Stimulated activated CD8-positive, alpha-beta memory T cell treated with anti-CD3 and anti-CD28 coated beads, Interleukin-2, amount 100 ng/mL, for 48 hours (primary cell): Measurements from ENCODE around the gene NPHP4.
"Not testable (repeated sequence)": the region's sequence is repeated elsewhere in the genome, so short reads cannot be mapped to it uniquely, and the experiment has no call there.

Experiments
- DNase-seq, 2 donors: peaks; one replicate each; pipeline ENCODE4 v3.0.0-alpha.2; 2020; ENCODE audit warnings: low read depth in 2 of 2

NPHP4 gene

DNA sequence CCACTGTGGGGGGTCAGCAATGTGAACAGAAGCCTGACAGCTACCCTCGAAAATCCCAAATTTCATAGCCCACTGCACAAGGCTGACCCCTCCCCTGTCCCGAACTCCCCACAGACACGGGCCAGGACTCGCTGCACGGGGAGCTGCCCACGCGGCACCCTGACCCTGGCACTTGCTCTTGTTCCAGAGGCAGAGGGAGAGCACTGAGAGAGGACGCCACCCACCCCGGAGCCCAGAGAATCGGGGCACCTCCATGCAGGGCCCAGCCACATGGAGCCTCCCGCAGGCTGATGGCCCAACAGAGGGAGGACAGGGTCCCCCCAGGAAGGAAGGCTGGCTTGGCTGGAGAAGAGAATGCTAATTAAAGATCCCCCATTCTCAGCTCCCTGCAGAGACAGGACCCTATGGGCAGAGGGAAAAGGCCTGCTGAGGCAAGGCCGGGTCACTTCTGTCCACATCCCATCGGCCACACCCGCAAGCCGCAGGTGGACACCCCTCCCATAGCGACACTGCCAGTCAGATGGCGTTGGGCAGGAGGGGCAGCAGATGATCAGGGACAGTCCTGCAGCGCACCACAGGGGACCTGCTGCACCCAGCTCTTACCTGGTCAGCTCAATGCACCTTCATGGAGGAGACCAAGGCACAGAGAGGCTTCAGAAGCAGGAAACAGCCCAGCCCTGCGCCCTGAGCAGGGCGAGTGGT lies 136.9 kb downstream of the NPHP4 start:
- DNase-seq, result no peak

DNA sequence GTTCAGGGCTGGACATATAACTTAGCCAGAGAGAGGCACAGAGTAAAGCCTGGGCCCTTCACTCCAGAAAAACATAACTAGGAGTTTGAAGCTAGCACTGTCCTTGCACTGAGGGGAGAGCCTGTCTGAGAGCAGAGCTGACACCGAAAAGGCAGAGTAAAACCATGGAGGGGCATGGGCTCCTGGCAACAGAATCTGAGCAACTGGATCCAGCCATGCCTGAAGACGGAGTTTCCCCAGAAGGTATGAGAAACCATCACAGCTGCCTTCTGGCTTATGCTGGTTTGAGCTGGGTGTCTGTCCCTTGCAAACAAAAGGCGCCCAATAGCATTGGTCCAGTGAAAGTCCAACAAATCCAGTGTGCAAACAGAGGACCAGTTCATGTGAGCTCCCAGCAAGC lies 137.5 kb downstream of the NPHP4 start:
- no peak for DNase-seq

DNA sequence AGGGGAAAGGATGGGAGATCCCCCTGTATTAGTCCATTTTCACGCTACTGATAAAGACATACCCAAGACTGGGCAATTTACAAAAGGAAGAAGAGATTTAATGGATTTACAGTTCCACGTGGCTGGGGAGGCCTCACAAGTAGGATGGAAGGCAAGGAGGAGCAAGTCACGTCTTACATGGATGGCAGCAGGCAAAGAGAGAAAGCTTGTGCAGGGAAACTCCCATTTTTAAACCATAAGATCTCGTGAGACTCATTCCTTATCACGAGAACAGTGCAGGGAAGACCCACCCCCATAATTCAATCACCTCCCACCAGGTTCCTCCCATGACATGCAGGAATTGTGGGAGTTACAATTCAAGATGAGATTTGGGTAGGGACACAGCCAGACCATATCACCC lies 138.4 kb downstream of the NPHP4 start:
- not testable (repeated sequence) for DNase-seq

DNA sequence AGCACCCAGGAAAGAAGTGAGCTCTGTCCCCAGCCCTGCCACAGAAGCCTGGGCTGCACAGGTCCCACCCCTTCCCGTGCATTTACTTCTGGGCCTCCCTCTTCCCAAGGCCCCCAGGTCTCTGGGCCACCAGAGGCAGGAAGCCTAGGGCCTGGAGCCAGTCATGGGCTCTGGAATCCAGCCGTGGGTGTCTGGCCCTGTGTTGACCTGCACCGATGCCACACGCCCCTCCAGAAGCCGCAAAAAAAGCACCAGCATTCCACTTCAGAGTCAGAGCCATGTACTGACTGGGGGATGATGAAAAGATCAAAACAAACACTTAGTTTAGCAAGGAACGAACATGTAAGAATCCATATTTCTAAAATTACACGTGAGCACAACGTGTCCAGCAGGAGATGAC lies 141.7 kb downstream of the NPHP4 start:
- DNase-seq, result no peak

DNA sequence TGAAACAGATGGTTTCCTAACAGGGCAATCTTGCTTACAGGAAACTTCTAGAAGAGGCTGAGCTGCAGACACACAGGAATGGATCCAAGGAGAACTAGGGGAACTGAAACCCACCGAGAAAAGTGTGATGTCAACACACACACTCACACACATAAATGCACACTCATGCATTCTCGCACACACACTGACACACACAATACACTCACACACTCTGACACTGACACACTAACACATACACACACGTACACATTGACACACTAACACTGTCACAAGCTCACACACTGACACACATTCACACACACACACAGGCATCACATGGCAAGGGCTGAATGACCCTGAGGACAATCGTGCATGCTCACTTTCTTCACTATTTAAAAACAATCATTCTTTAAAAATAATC lies 142.7 kb downstream of the NPHP4 start:
- DNase-seq, result no peak

DNA sequence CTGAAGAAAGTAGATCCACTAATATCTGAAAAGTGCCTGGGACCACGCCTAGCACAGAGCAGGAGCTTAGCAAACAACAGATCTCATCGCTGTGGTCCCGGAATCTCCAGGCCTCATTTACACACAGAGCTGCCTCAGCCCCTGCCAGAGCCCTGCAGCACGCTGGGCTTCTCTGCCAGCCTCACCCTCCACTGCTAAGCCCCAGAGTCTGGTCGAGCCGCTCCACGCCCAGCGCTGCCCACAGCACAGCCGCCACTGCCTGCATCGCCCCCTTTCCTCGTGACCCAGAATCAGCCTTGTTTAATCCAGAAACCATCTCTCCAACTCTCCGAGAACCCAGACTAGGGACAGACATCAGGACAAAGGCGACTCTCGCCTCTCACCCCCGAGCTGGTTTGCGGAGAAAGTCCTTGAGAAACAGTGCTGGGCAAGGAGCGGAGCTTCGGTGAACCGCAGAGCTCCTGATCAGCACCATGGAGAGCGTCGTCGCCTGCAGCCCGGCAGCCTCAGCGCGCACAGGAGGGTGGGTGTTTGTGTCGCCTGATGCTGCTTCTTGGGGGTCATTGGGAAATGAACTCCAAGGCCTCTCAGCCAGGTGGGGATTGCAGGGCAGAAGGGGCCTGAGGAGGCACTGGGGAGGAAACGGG lies 145.1 kb downstream of the NPHP4 start:
- DNase-seq, result no peak

- DNase-seq, result no peak
Observed at GRCh38 chr1:5845376-5845775, 146.8 kb downstream of the NPHP4 start.

DNA sequence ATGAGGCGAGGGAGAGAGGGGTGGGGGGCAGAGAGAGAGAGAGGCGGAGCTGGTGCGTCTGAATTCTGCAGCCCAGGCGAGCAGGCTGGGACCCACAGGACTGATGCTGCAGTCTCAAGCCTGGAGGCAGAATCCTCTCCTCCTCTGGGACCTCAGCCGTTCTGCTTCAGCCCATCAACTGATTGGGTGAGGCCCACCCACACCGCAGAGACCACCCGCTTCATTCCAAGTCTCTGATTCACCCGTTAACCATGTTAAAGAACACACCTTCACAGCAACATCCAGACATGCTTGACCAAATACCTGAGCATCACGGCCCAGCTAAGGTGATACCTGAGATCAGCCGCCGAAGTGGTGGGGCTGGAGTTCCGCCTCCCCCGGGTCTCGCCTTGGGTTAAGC lies 147.8 kb downstream of the NPHP4 start:
- DNase-seq, result no peak

GRCh38 chr1:5843521-5844096 lies 148.6 kb downstream of the NPHP4 start:
- no peak for DNase-seq

- no peak for DNase-seq
Observed at GRCh38 chr1:5842679-5843078, 149.5 kb downstream of the NPHP4 start.

DNA sequence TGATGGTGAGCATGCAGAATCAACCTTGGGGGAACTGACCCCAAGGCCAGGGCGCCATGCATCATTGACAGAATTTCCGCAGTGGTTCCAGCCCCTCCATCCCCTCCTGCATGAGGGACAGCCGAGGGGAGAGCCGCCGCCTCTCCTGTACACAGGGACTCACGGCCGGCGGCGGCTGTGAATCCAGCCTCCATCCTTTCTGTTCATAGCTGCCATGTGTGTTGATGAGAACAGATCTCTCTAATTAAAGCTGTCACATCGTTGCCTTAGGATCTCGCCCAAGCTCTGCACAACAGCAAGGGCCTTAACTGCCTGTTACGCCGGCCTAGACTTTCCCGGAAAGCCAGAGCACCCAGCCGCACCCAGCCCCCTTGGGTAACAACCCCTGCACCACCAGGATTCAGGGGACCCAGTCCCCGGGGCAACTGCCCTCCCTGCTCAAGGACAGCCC lies 151.6 kb downstream of the NPHP4 start:
- DNase-seq, result no peak

DNA sequence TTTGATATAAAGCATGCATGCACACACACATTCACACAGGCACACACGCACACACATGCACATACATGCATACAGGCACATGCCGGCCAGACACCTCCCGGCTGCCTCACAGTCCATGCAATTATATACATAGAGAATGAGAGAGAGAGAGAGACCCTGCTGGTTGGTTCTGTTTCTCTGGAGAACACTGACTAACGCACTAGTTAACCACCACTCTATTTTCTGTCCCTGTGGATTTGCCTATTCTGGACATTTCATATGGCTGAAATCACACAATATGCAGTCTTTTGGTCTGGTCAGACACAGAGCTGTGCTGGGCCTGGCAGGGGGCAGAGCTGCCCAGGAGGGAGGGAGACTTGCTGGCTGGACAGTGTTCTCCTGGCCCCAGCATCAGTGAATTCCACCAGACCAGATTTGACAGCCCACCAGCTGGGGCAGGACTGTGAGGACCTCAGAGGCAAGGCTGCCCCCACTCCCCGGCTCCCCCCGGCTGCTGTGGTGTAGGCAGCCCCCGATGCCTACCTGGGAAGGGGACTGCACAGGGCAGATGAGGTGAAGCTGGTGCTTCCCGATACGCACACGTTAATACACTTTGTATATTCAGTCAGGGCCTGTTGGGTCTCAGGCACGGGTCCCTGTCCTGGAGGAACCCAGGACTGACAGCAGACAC lies 152.2 kb downstream of the NPHP4 start:
- no peak for DNase-seq

- no peak for DNase-seq
Observed at GRCh38 chr1:5839161-5839880, 152.9 kb downstream of the NPHP4 start.

- DNase-seq, result no peak
Observed at GRCh38 chr1:5837976-5838653, 154.1 kb downstream of the NPHP4 start.

DNA sequence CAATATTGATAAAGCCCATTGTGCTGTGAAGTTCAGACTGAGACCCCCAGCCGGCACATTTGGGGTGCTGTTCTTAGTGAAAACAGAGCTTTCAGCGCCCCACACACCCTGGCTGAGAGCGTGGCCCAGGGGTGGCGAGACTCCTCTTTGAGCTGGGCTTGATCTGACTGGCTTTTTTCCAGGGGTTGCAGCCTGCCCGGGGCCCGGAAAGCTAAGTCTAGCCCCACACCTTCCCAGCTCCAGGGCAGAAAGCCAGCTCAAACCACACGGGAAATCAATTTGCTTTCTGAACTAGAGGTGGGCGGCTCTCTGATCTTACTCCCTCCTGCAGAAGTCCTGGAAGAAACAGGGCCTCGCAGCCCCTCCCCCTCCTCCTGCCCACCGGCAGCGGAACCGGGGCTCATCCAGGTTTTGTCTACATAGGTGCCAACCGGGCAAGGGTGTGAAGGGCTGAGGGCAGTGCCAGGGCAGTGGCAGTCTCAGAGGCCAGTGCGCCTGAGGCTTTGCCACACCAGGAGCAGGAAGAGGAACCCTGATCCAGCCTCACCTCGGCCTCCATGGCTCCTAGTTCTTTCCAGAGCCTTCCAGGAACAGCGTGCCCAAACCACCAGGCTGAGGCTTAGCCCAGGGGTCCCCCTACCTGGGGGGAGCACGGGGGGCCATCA lies 155.3 kb downstream of the NPHP4 start:
- no peak for DNase-seq

DNA sequence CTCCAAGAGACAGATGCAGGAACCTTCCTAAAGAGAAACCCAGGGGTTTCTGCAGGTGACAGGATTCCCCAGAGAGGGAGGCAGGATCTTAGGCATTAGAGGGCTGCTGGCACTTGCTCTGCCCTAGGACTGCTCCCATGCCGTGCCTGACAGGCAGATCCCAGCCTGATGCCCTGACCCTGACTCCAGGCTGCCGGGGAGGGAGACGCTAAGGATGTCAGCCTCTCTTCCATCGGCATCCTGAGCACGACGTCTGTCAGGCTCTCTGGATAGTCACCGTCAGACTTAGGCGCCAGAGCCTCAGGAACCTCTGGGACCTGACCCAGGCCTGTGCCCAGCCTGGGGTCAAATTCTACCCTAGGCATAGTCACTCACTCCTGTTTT lies 157.1 kb downstream of the NPHP4 start:
- DNase-seq, result no peak

- no peak for DNase-seq
Observed at GRCh38 chr1:5834477-5835178, 157.6 kb downstream of the NPHP4 start.

DNA sequence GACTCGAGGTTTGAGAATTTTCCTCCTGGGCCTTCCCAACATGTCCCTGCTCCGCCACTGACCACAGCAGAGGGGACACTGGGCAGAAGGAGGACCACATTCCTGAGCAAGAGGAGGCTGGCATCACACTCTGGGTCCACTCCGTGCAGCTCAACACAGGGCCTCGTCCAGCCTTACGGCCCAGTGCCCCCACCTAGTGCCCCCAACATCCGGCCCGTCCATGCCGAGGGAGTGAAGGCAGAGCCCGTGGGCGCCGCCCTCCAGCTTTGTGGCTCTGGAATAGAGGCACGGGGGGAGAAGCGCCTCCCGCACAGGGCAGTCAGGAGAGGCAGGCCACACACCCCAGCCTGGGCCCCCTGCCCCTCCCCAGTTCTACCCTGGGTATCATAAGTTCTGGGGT lies 158.3 kb downstream of the NPHP4 start:
- DNase-seq, result no peak

DNA sequence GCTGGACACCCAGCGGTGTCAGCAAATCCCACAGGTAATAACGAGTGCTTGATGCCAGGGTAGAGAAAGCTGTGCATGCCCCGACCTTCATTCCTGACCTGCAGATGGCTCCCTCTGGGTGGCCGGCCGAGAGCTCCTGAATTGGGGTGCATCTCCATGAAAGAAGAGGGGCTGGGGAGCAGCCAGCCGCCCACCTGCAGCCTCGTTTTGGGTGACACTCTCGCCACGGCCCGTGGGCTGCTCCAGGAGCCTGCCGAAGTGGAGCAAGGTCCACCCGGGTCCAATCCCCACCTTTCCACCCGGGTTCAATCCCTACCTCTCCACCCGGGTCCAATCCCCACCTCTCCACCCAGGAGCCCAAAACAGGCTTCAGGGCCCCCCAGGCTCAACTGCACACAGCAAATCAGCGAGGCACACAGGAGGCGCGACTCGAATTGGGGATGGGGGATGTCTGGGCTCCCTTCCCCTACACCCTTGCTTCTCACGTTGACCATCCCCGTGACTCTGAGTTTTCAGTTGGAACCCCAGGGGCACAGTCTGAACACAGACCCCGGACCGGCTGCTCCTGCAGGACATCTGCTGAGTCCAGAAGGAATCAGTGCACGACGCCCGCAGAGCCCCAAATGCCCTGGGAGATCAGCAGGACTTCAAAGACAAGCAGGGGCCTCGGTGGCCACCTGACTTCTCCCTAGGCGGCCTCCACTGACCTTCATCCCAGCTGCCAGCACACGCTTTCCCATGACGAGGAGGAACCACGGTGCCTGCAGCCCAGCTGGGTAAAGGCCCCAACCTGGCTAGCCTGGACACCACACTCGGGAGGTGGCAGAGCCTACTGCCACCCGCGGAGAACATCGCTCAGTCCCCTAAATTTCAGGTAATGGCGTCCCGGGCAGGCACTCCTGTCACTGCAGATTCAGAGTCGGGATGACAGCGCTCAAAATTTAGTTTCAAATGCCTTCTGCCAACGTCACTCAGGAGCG lies 159.0 kb downstream of the NPHP4 start:
- no peak for DNase-seq
